HTERT RPE-1 (cell line): ENCODE results near the gene MEF2D.

Experiments used
- in situ Hi-C: fragments of 300-500 bp; cut with MboI; formaldehyde crosslinking; loops from 4 replicates; pipeline ENCODE4 v1.14.3; 2020; ENCODE audit warnings: low sequenced_read_pairs

The MEF2D gene

DNA sequence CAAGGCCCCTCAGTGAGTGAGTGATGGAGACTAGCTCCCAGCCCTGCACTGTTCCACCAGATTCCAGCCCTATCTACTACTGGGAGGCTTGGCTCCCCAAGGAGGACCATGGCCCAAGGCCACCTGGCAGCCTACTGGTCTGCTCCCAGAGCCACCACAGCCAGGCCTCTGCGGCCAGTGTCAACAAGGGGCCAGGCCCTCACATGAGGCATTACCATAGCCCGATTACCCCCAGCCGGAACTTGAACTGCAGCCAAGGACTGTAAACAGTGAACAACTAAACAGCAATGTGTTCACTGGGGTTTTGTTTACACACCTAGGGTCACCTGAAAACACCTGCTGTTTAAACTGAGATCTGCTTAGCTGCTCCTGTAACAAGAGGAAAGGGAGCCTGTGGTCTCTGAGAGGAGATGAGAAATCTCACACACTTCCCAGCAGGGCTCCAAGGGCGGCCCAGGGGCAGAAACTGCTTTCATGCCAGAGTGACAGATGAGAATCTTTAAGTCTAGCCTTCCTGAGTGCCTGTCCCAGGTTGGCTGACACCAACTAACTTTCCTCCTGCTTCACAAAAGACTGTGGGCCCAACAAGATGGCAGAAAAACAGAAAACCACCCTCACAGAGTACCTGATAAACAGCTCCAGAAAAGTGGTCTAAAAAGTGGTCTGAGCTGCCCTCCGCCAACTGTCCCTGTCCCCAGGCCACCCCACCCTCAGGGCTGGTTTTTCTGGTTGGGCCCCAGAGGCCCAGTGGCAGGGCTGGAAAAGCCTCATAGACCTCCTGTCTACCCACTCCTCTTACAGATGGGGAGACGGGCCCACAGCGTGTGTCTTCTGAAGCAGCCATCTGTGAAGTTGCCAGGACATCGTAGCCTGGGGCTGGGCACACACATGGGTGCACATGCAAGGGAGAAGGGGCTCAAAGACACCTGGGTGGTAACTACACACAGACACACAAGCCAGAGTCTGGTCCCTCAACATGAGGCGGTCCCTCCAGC lies 28.8 kb downstream of the MEF2D start:
- in situ Hi-C loops, result no loop called here

DNA sequence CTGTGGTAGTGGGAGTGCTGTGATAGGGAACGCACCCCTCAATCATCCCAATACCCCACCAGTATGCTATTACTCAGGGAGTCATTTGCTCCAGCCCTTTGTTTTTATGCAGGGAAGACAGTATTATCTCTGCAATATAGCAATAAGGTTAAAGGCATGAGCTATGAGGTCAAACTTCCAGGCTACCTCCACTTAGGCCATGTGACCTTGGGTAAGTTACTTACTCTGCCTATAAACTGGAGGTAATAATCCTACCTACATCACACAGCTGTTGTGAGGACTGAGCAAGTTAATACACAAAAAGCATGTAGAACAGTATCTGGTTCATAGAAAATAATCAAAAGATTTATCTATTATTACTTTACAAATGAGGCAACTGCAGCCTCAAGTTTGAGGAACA lies 30.1 kb downstream of the MEF2D start:
- in situ Hi-C loops, result no loop called here

DNA sequence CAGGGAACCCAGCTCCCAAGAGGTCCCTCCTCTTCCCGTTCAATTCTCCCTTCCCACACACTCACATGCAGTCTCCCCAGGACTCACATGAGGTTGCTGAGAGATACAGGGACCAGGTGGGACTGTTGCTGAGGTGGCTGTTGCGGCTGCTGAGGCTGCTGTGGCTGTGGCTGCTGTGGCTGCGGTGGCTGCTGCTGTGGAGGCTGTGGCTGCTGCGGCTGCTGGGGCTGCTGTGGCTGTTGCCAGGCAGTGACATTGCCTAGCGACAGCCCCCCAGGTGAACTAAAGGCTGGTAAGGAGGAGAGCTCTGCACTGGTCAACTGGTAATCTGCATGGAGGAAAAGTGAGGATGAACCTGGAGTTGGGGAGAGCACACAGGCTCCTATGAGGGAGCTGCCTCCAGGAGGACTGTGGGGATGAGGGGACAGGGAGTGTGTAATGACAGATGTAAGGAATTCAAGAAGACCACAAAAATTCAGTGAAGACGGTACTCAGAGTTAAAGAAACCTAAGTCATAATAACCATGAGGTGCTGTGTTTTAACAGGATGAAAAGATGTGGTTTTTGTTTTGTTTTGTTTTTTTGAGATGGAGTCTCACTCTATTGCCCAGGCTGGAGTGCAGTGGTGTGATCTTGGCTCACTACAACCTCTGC lies 31.8 kb downstream of the MEF2D start:
- in situ Hi-C loops, result no loop called here

DNA sequence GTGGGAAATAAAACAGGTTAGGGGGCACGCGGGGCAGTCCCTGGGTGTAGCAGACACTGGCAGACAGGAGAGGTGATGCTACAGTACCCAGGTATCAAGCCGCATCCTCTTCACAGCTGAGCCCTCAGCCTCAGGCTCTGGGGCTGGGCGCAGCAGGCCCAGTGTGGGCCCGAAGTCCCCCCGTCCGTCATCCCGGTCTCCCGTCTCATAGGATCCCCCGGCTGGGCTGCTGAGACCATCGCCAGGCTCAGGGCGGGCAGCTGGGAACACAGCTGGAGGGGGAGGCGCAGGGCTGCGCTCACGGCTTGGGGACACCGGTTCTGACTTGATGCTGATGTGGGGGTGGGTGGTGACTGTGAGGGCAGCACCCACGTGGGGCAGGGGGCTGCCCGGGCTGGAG lies 32.7 kb downstream of the MEF2D start:
- in situ Hi-C loops, result no loop called here

DNA sequence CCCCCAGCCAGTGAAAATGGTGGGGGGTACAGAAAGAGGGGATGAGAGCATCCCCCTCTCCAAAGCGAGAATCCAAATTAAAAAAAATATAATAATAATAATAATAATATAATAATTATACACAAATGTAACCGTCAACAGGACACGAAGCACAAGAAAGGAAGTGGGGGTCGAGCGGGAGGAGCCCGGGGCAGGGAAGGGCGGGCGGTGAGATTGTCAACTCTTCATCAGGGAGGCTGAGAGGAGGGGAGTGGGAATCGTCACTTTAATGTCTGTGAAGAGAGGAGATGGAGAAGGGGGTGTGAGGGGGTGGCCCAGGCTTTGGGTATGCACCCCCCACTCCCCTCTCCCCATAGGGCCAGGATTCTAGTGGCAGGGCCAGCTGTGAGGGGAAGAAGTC lies 33.2 kb downstream of the MEF2D start:
- in situ Hi-C loops, result no loop called here

DNA sequence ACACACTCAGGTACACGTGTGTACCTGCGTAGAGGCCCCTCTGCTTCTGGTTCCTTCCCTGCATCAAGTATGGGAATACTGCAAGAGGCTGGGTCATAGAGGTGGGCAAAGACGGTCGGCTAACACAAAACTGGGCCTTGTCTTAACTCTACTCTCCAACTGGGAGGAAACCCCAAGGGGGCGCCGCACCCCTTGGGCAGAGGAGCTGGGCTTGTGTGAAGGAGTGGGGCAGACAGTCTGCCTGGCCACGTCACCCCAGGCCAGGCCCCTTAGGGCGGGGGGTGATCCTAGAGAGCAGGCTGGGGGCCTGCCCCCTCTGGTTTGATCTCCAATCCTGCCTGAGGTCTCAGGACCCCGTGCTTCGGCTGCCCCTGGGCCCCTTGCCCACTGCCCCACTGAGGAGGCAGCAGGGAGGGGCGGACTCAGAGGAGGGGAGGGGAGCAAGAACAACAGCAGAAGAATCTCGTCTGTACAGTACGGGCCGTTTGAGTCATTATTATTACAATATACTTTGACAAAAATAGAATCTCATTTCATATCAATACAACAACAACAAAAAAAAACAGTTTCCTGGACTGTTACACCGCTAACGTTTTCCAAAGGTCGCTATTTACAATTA lies 34.7 kb downstream of the MEF2D start:
- in situ Hi-C loops, result no loop called here

DNA sequence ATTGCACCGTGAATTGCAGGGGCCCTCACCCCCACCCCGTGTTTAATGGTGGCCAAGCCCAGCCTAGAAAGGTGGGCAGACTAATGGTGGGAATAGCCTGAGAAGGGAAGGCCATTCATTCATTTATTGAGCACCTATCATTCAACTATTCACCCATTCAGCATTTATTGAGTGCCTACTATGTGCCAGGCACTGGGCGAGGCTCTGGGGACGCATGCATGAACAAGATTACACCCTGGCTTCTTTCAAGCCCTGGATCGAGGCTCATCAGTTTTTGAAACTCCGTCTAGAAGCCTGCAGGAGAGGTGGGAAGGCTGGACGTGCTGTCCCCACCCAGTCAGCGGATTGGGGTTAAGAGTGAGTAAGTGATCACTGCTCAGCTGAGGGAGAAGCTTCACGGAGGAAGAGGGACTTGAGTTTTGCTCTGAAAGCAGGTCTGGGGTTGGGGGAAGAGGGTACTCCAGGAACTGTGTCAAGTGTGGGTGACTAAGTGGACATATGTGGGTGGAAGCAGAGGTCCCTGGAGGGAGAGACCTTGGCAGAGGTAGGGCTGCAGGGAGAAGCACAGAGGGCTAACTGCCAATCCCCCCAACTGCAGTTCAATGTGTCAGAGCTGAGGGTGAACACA lies 35.6 kb downstream of the MEF2D start:
- in situ Hi-C loops, result no loop called here

DNA sequence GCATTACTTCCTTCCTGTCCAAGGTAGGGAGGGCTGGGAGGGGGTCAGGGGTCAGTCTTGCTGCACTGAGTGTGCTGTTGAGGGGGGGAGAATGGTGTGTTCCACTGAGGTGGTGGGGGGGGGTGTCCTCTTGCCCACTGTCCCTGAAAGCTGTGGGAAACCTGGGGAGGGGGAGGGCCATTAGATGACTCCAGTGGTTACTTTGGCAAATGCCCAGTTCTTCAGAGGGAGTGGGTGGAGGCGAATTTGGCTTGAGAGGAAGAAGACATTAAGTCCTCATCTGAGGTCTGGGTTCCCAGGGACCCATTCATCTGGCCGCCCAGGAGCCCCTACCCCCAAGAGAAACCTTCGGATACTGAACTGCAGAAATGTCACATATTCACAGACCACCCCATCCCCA lies 36.2 kb downstream of the MEF2D start:
- in situ Hi-C loops, result no loop called here

DNA sequence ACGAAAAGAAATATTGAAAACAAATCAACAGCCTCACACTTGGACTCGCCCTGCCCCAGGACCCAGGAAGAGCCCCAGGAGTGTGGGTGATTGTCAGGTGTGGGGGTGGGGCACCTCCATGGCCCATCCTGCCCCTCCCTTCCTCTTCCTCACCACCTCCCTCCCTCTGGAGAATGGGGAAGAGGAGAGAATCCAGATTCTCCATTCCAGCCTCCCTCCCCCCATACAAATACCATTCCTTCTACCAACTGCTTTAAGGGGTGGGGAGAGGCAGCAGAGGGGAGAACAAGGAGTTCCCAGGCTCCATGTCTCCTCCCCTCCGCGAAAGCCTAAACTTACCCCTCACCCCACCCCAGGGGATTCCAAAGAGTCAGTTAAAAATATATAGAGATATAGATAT lies 36.7 kb downstream of the MEF2D start:
- in situ Hi-C loops, result no loop called here

DNA sequence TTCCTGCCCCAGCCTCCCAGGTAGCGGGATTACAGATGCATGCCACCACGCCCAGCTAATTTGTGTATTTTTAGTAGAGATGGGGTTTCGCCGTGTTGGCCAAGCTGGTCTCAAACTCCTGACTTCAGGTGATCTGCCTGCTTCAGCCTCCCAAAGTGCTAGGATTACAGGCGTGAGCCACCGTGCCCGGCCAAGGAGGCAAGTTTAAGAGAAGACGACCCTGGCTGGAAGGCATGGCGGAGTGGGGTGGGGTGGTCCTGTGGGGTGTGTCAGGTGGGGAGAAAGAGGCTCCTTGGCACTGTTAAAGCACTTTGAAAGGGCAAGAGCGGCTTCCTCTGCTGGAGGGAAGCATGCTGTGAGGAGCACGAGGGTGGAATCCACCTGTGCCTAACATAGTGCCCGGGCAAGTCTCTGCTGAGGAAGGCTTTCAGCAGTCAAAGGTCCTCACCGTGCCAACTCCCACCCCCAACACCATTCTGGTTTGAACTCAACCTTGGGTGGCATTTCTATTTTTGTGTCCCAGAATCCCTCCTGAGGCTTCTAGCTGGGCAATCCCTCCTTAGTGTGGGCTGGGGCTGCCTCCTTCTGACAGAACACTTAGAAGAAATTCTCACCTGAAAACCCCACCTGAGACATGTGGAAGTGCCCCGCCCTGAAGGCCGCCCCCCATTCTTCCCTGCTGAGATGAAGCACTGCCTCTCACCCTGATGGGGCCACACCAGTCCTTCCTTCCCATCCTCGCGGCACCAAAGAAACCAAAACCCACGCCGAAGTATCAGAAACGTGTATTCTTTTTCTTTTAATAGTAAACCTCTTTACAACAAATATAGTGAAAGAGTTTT lies 37.4 kb downstream of the MEF2D start:
- in situ Hi-C loops, result no loop called here

DNA sequence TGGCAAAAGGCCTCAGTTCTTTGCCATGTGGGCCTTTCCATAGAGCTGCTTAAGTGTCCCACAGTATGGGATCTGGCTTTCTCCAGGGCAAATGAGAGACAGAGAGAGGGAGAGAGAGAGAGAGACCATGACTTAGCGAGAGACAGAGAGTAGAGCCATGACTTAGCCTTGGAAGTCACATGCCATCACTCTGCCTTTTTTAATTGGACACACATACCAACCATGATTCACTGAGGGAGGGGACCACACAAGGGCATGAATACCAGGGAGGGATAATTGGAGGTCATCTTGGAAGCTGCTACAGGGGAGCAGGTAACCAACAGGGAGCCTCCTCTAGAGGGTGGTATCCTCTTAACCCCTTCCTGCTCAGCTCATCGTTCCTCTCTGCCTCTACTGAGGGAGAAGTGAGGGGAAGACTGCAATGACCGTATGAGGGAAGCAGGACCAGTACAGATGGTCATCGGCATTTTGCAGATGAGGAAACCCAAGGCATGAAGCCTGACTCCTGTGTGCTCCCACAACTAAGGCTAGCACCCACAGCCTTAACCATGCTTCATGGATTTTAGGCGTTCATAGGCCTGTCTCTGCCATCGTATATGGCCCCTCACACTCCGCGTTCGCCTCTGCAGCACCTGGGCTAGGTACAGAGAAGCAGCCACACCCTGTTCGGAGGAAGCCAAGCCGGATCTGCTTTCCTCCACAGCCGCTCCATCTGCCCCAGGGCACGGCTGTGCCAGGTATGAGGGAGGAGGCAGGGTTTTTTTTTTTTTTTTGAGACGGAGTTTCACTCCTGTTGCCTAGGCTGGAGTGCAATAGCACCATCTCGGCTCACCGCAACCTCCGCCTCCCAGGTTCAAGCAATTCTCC lies 38.6 kb downstream of the MEF2D start:
- in situ Hi-C loops, result no loop called here

DNA sequence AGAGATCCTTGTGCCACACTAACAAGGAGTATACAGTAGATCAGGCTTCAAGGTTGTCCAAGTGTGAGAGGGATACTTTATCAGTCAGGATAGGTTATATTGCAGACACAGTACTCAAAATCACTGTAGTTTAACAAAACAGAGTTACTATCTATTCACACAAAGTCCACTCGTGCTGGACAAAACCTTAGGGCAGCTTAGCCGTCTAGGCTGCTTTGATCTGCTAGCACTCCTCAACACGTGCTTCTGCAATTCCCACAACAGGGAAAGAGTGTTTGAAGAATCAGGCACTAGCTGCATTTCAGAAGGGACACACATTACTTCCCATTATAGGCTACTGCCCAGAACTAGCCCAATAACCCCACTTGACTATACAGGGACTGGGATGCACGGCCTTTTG lies 39.5 kb downstream of the MEF2D start:
- in situ Hi-C loops, result no loop called here

DNA sequence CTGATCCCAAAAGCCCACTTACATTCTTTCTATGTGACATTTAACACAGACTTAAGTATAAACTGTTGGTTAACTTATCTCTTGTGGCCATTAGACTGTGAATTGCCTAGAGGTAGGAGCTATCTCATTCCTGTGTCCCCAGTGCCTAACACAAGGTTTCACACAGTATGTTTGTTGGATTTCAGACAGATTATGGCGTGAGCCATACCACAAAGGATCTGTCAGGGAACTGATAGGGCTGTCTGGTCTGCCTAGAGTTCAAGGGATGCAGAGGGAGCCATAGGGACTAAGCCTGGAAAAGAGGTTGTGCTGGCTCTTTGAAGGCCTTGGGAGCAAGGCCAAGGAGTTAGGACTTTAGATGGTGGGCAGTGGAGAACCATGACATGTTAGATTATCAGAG lies 40.0 kb downstream of the MEF2D start:
- in situ Hi-C loops, result no loop called here

DNA sequence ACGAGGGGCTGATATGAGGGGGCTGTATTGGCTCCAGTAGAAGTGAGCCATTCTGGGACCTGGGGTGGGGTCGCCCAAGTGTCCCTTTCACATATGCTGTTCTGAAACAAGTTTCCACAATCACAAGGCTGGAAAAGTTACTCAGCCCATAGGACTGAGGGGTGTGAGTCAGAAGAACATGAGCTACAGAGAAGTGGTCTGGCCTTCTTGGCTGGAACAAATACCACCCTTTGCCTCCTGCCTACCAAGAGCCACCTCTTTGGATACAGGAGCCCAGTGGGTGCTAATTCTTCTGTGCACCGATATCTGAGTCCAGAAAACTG lies 42.4 kb downstream of the MEF2D start:
- in situ Hi-C loops, result no loop called here

DNA sequence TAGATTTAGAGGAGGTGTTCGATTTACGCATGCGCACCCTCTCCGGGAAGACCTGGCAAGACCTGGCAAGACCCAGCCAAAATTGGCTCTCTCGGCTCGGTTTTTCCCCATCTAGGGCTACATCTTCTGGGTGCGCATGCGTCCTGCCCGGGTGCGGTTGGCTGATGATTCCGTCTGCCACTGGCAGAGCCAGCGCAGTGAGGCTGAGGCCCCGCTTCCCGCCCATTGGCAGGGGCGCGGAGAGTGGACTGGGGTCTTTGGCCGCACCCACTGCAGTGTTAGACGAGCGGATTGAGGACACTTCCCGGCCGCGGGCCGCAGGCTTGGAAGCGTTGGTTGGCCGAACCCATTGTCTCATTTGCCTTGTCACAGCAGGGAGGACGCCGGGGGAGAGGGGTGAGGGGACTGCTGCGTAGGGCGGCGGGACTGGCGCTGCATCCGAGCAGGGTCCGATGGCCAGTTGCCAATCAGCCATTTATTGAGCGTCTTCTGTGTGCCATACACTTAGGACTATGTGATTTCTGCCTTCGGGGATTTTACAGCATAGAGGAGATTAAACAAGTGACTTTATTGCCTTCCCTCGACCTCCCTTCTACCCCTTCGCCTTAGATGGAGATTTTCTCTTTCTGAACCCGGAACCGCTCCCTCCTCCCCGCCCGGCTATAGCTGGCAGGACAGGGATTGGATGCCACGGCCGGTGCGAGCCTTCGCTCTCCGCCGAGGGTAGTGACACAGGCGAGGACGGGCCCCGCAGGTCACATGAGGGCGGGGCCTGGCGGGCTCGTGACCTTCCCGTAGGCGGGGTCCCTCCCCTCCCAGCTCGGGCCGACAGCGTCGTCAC lies 43.7 kb downstream of the MEF2D start:
- in situ Hi-C loops, result no loop called here

DNA sequence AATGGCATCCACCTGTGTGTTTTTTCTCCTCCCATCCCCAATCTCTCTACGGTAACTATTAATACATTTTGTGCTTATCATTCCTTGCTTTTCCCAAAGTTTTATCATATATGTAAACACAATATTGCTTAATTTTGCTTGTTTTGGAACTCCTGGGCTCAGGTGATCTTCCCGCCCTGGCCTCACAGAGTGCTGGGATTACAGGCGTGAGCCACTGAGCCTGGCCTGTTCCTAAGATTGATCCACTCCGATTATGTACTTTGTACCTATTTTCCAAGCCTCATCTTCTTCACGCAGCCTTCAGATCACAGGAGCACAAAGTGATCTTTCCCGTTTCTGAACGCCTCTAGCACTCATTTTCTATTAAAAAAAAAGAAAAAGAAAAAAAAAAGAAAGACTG lies 45.2 kb downstream of the MEF2D start:
- in situ Hi-C loops, result no loop called here

DNA sequence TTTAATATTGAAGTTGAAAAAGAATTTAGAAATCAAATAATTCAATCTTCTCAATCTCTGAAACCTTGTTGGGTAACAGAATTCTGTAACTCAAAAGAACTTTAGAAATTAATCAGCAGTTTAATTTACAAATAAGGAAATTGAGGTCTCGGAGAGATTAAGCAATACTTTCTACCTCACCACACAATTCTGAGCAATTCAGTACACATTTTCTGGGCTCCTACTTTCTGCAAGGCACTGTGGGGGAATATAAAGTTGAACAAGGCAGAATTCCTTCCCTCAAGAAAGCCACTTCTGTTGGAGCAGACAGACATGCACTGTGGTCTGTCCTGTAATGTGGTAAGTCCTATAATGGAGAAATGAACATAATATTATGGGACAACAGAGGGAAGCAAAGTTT lies 47.7 kb downstream of the MEF2D start:
- in situ Hi-C loops, result no loop called here

DNA sequence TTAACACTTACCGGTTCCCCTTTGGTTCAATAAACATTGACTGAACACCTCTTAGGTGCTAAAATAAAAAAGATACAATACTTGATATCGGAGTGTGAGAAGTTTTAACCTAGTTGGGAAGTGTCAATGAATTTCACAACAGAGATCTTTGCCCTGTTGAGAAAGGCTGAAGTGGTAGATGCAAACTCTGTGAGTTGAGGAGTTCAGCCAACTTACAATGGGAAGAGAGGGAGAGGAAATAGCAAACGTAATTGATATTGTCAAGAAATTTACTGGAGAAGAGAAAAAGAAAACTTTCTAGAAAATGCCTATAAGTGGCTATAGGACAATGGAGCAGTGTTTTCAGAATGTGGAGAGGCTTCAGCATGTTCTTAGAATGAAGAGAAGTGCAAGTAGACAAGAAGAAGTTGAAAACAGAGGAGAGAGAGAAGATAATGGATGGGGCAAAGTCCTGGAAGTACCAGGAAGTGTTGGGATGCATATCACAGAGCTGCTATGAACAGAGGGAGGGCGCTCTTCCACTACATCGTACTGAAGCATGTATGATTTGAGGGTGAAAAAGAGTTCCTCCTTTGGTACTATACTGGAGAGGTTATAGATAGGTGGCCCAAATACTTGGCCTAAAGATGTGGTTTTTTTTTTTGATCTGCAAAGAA lies 48.9 kb downstream of the MEF2D start:
- in situ Hi-C loops, result no loop called here
